HG02973 (cell line): ENCODE measurements around the gene CCNF.
"Not testable (repeated sequence)": the region's sequence is repeated elsewhere in the genome, so short reads cannot be mapped to it uniquely, and the experiment has no call there.

Experiments
- ATAC-seq: cut with Tn5 transposase; IDR thresholded peaks from one replicate; pipeline ENCODE4 v1.9.1; 2021; ENCODE audit warnings: moderate library complexity; ENCODE audit not compliant: unreplicated experiment

Gene CCNF

GRCh38 chr16:2429034-2429770 is at the start of gene CCNF:
CCNF (plus strand) TSS chr16:2429447; CDS start chr16:2429482, 35 bp downstream.
- peak; percentile 75 for ATAC-seq

GRCh38 chr16:2383501-2383900 is 45.7 kb upstream of the CCNF start:
- no peak for ATAC-seq

GRCh38 chr16:2384426-2384825 is 44.8 kb upstream of the CCNF start:
- ATAC-seq, result no peak

- no peak for ATAC-seq
Measured at GRCh38 chr16:2385190-2385836, 43.9 kb upstream of the CCNF start.

GRCh38 chr16:2385982-2386381 is 43.3 kb upstream of the CCNF start:
- not testable (repeated sequence) for ATAC-seq

- ATAC-seq, result no peak
Measured at GRCh38 chr16:2386990-2387389, 42.3 kb upstream of the CCNF start.

GRCh38 chr16:2388139-2388874 is 40.9 kb upstream of the CCNF start:
- ATAC-seq, result no peak

GRCh38 chr16:2388875-2389433 is 40.3 kb upstream of the CCNF start:
- no peak for ATAC-seq

GRCh38 chr16:2392025-2392424 is 37.2 kb upstream of the CCNF start:
- no peak for ATAC-seq

- ATAC-seq, result no peak
Measured at GRCh38 chr16:2398520-2398919, 30.7 kb upstream of the CCNF start.

GRCh38 chr16:2404099-2404498 is 25.1 kb upstream of the CCNF start:
- no peak for ATAC-seq

GRCh38 chr16:2415085-2415484 is 14.2 kb upstream of the CCNF start:
- no peak for ATAC-seq

- ATAC-seq, result no peak
Measured at GRCh38 chr16:2420035-2420434, 9.2 kb upstream of the CCNF start.

GRCh38 chr16:2422123-2422867 is 7.0 kb upstream of the CCNF start:
- no peak for ATAC-seq

GRCh38 chr16:2424061-2425007 is 4.9 kb upstream of the CCNF start:
- ATAC-seq, result no peak

- ATAC-seq, result no peak
Measured at GRCh38 chr16:2425008-2425518, 4.2 kb upstream of the CCNF start.

- ATAC-seq, result no peak
Measured at GRCh38 chr16:2425825-2426430, 3.3 kb upstream of the CCNF start.

- ATAC-seq, result no peak
Measured at GRCh38 chr16:2426941-2427361, 2.3 kb upstream of the CCNF start.

- no peak for ATAC-seq
Measured at GRCh38 chr16:2427526-2427925, 1.7 kb upstream of the CCNF start.
